SK-N-SH treated with all-trans-retinoic acid at 6 μM for 48 hours (cell line): ENCODE measurements around the gene COL4A2.

Experiments
- ARNTL ChIP-seq: fragments of 450-650 bp; formaldehyde crosslinking; IDR thresholded peaks from 2 replicates; pipeline ENCODE4 v1.5.0; 2020; ENCODE audit warnings: low read depth, mild to moderate bottlenecking, moderate library complexity, borderline replicate concordance
- BACH2 ChIP-seq: fragments of 250-450 bp; sonication (Bioruptor Pico); IDR thresholded peaks from 2 replicates; pipeline ENCODE4 v1.9.0; 2021; ENCODE audit warnings: mild to moderate bottlenecking, borderline replicate concordance
- CREB5 ChIP-seq: fragments of 250-450 bp; sonication (Bioruptor Pico); IDR thresholded peaks from 2 replicates; pipeline ENCODE4 v1.5.1; 2020; ENCODE audit warnings: low read depth, mild to moderate bottlenecking, moderate library complexity
- CSDC2 ChIP-seq: fragments of 250-450 bp; sonication (Bioruptor Pico); IDR thresholded peaks from 2 replicates; pipeline ENCODE4 v1.5.0; 2020; ENCODE audit warnings: mild to moderate bottlenecking, moderate library complexity
- ESRRG ChIP-seq: fragments of 250-450 bp; sonication (Bioruptor Pico); IDR thresholded peaks from 2 replicates; pipeline ENCODE4 v1.6.1; 2021; ENCODE audit warnings: mild to moderate bottlenecking
- PATZ1 ChIP-seq: fragments of 250-450 bp; sonication (Bioruptor Pico); IDR thresholded peaks from 2 replicates; pipeline ENCODE4 v1.8.0; 2020; ENCODE audit warnings: mild to moderate bottlenecking, moderate library complexity, borderline replicate concordance
- TCF4 ChIP-seq: fragments of 250-450 bp; sonication (Bioruptor Pico); IDR thresholded peaks from 2 replicates; pipeline ENCODE4 v1.8.0; 2021; ENCODE audit warnings: mild to moderate bottlenecking, moderate library complexity, borderline replicate concordance
- ZFP3 ChIP-seq: fragments of 250-450 bp; sonication (Bioruptor Pico); IDR thresholded peaks from 2 replicates; pipeline ENCODE4 v1.5.0; 2020; ENCODE audit warnings: mild to moderate bottlenecking, moderate library complexity
- ZFP30 ChIP-seq: fragments of 450-650 bp; formaldehyde crosslinking; IDR thresholded peaks from 2 replicates; pipeline ENCODE4 v1.5.0; 2022; ENCODE audit warnings: mild to moderate bottlenecking, moderate library complexity
- ZNF70 ChIP-seq: fragments of 450-650 bp; formaldehyde crosslinking; IDR thresholded peaks from 2 replicates; pipeline ENCODE4 v1.5.0; 2020; ENCODE audit warnings: mild to moderate bottlenecking, moderate library complexity
- ZNF8 ChIP-seq: fragments of 450-650 bp; formaldehyde crosslinking; IDR thresholded peaks from 2 replicates; pipeline ENCODE4 v1.5.0; 2020; ENCODE audit warnings: mild to moderate bottlenecking, moderate library complexity
- TF ChIP-seq, protein P1 (sequence below): fragments of 250-450 bp; sonication (Bioruptor Pico); IDR thresholded peaks from 2 replicates; pipeline ENCODE4 v1.5.1; 2021; ENCODE audit warnings: mild to moderate bottlenecking, moderate library complexity
- TF ChIP-seq, protein P2 (sequence below): fragments of 250-450 bp; sonication (Bioruptor Pico); IDR thresholded peaks from 2 replicates; pipeline ENCODE4 v1.5.0; 2020; ENCODE audit warnings: mild to moderate bottlenecking, moderate library complexity

GRCh38 chr13:110380359-110381028 lies 73.4 kb downstream of the COL4A2 start:
- TF ChIP-seq ESRRG (CRISPR knock-in tag) (no peak), ZFP30 (CRISPR knock-in tag) (no peak), PATZ1 (CRISPR knock-in tag) (no peak), ZNF70 (CRISPR knock-in tag) (no peak), ARNTL (CRISPR knock-in tag) (no peak), ZNF8 (CRISPR knock-in tag) (no peak), TCF4 (CRISPR knock-in tag) (no peak), BACH2 (no peak), CREB5 (CRISPR knock-in tag) (no peak), ZFP3 (CRISPR knock-in tag) (no peak), CSDC2 (CRISPR knock-in tag) (no peak)
- TF ChIP-seq, protein P1, sequence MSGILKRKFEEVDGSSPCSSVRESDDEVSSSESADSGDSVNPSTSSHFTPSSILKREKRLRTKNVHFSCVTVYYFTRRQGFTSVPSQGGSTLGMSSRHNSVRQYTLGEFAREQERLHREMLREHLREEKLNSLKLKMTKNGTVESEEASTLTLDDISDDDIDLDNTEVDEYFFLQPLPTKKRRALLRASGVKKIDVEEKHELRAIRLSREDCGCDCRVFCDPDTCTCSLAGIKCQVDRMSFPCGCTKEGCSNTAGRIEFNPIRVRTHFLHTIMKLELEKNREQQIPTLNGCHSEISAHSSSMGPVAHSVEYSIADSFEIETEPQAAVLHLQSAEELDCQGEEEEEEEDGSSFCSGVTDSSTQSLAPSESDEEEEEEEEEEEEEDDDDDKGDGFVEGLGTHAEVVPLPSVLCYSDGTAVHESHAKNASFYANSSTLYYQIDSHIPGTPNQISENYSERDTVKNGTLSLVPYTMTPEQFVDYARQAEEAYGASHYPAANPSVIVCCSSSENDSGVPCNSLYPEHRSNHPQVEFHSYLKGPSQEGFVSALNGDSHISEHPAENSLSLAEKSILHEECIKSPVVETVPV: no peak
- TF ChIP-seq, protein P2, sequence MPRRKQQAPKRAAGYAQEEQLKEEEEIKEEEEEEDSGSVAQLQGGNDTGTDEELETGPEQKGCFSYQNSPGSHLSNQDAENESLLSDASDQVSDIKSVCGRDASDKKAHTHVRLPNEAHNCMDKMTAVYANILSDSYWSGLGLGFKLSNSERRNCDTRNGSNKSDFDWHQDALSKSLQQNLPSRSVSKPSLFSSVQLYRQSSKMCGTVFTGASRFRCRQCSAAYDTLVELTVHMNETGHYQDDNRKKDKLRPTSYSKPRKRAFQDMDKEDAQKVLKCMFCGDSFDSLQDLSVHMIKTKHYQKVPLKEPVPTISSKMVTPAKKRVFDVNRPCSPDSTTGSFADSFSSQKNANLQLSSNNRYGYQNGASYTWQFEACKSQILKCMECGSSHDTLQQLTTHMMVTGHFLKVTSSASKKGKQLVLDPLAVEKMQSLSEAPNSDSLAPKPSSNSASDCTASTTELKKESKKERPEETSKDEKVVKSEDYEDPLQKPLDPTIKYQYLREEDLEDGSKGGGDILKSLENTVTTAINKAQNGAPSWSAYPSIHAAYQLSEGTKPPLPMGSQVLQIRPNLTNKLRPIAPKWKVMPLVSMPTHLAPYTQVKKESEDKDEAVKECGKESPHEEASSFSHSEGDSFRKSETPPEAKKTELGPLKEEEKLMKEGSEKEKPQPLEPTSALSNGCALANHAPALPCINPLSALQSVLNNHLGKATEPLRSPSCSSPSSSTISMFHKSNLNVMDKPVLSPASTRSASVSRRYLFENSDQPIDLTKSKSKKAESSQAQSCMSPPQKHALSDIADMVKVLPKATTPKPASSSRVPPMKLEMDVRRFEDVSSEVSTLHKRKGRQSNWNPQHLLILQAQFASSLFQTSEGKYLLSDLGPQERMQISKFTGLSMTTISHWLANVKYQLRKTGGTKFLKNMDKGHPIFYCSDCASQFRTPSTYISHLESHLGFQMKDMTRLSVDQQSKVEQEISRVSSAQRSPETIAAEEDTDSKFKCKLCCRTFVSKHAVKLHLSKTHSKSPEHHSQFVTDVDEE (CRISPR knock-in tag): no peak
